GM19193 (cell line): ENCODE data around the gene HYAL3.
A peak's percentile ranks its signal among the peaks of the same experiment; 100 is the strongest.

Source experiments
- POLR2A ChIP-seq: IDR thresholded peaks from 4 replicates; pipeline ENCODE4 v1.6.1; 2011; ENCODE audit not compliant: insufficient read depth, insufficient read length; ENCODE audit errors: extremely low read depth

HYAL3 gene

GRCh38 chr3:50336452-50337174 is 37.4 kb upstream of the HYAL3 start:
- TF ChIP-seq POLR2A = no peak

DNA sequence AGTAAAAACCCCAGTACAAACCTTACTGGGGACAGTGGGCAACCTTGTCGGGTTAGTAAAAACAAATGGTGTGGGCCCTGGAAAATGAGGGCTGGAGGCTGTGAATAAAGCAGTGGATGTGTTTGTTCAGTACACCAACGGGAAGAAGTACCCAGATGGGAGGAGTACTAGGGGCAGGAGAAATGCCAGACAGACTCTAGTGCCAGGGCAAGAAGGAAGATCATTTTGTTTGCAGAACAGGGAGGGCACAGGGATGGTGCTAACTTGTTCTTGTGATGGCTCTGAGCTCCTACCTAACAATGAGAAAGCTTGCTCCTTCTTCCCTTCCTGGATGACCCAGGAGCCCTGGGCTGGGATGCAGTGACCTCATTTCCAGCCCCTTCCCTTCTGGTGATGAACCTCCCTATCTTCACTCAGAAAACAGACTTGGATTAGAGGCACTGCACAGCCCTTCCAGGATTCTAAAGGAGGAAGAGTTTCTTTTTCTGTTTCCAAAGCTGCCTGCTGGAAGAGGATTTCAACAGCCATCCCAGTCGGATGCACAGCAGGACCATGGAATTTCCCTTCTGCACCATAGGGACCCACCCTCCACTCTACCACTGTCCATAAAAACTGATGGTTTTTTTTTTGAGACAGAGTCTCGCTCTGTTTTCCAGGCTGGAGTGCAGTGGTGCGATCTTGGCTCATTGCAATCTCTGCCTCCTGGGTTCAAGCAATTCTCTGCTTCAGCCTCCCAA is 35.3 kb upstream of the HYAL3 start:
- TF ChIP-seq POLR2A = no peak

- TF ChIP-seq POLR2A = no peak
These were observed 34.6 kb upstream of the HYAL3 start for GRCh38 chr3:50333744-50334328.

DNA sequence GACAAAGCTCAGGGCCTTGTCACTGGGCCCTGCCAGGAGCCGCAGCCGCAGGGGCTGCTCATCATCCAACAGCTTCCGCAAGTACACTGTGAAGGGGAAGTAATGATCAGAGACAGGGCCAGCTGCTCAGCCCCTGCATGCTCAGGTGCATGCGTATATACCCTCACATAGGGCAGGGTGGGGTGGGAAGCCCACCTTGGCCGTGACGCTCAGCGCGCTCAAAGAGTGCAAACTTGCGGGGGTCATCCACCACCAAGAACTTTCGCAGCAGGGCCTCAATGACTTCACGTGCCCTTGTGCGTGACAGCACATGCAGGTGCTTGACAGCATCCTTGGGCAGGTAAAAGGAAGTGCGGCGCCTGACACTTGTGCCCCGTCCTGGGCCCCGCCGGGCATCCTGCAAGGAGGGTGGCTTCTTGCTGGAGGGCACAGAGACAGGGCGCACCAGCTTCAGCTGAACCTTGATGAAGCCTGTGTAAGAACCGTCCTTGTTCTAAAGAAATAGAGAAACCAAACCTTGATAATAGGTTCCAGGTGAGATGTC is 32.2 kb upstream of the HYAL3 start:
- no peak for TF ChIP-seq POLR2A

DNA sequence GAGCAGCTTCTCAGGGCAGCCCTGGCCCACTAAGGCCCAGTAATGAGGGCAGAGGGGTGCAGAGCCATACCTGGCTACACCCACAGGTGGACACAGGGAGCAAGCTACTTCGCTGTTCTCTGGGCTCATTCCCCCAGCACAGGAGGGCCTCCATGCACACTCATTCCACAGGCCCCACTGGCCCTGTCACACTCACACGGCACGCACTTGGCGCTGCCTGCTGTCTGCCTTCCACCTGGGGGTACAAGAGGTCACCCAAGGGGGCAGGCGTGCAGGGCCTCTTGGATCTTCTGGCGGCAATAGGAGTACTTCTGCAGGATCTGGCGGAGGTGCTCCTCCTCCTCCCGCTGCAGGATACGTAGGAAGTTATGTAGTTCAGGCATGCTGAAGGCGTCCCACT is 31.1 kb upstream of the HYAL3 start:
- TF ChIP-seq POLR2A = no peak

GRCh38 chr3:50327943-50328691 is 28.9 kb upstream of the HYAL3 start, which contains the start of gene TUSC2:
Gene TUSC2, minus strand, starts transcription at chr3:50328223. Its CDS starts 124 bp downstream, at chr3:50328099.
- TF ChIP-seq POLR2A = peak; percentile 85

GRCh38 chr3:50327129-50327528 is 27.9 kb upstream of the HYAL3 start:
- no peak for TF ChIP-seq POLR2A

DNA sequence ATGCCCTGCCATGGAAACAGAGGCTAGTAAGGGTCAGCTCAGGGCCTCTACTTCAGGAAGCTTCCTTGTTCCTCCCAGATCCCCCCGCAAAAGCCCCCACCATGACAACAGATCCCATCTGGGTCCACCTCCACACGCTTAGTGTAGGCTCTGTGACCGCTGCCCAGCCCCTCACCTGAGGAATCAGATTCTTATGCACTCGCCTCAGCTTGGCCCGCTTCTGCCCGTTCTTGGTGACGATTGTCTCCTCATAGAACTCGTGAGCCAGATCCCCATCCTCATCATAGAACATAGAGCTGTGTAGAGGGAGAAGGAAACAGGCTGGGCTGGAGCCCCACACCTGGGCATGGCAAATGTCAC is 27.0 kb upstream of the HYAL3 start:
- no peak for TF ChIP-seq POLR2A

DNA sequence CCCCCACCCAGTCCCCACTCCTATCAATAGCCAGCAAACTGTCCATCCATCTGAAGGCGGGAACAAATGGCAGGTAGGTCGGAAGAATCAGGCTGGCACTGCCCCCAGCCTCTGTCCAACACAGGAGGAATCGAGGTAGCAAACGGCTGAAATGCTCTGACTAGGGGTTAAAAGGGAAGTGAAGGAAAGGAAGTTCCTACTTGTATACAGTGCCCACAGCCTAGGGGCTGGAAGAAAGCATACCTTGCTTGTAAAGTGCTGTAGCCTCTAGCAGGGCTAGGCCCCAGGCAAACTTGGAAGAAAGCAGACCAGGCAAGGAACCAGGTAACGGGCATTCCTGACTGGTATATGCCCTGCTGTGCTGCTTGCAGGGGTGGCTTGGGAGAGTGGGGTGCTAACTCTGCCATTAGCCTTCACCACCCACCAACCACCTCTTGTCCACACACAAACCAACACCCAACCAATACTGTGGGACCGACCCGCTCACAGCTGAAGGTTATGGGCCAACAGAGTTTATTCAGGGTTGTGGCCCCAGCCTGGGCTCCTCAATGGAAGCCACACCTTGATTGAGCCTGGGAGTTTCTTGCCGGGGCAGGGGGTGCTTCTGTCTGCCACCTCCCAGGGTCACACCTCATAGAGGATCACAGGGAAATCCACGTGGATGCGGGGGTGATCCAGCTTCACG is 26.4 kb upstream of the HYAL3 start:
- no peak for TF ChIP-seq POLR2A

- TF ChIP-seq POLR2A = no peak
These were observed 25.9 kb upstream of the HYAL3 start for GRCh38 chr3:50325113-50325480.

DNA sequence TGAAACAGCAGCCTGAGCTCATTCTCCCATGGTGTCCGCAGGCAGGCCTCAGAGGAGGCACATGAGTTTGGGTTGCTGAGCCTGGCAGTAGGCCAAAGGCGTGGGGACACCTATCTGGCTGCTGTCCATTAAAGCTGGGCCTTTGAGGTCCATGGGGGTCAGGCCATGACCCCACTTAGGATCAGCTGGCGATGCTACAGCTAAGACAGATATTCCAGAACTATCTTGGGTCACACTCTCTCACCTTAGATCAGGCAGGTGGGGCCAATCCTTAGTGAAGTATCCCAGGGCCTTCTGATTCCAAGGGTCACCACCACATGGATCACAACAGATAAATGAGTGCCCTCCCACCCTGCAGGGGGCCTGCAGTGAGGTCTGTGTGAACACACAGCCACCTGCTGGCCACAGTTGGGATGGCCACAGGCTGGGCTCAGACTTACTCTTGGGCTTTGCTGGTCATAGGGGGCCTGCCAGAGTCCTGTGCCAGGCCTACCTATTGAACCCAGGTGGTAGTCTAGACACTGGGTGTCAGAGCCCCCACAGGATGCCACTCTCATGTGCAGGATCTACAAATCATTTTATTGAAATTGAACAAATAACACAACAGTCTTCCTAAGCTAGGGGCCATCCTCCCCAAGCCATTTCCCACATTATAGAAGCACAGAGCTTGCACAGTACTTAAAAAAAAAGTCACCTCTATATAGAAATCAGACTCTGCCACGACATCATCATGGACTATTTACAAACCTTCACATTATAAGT is 25.3 kb upstream of the HYAL3 start:
- no peak for TF ChIP-seq POLR2A

DNA sequence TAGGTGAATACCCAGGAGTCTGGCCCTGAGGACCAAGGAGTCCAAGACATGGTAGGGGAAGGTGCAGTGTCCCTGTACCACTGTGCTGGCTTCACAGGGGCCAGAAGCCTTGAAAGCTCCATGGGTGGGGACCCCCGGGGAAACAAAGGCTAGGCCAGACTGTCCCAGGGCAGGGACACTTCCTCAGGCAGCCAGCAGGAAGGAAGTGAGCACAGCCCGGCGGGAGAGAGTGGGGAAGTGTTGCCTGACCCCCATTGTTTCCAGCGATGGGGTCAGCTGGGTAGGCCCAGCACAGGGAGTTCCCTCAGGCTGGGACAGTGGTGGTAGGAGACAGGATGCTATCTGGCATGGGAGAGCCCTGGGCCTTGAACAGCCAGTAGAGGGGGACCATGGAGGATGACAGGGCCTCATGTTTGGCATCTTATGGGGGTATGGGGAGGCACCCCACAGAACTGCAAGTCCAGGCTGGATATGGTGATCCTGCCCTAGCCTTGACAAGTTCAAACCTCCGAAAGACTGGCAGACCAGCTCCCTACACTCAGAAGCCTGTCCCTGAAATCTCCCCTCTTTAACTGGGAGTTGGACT is 24.5 kb upstream of the HYAL3 start:
- peak; percentile 10 for TF ChIP-seq POLR2A

DNA sequence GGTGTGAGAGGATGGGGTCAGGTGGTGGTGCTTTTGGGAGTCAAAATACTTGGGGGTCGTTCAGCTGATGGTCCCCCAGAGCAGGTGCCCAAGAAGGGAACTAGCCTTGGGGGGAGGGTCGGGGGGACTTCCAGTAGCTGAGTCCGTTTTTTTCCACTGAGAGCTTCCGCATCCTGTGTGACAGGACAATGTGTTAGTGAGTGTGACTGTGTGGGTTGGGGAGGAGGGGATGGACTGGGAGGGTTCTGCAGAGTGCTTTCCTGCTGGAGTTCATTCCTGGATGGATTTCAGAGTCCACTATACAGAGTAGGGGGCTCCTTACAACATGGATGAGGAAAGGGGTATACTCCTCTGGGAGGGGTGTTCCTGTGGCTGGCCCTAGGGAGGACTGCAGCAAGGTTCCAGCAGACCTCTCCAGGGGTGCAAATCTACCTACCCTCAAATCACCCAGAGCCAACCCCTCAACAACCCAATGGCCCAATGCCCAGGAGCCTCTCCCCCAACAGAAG is 23.9 kb upstream of the HYAL3 start:
- TF ChIP-seq POLR2A = no peak
